ENCODE data around the gene C4B. TPM values are rescaled to one million over a fixed set of nuclear protein-coding genes. Genes with fewer than 3 reads are reported as not detected.
"Not testable (repeated sequence)": the region's sequence is repeated elsewhere in the genome, so short reads cannot be mapped to it uniquely, and the experiment has no call there.

Gene C4B
- total and polyA plus RNA-seq, 2 experiments from 2014 or later, result 68.9 to 80.0 TPM

DNA sequence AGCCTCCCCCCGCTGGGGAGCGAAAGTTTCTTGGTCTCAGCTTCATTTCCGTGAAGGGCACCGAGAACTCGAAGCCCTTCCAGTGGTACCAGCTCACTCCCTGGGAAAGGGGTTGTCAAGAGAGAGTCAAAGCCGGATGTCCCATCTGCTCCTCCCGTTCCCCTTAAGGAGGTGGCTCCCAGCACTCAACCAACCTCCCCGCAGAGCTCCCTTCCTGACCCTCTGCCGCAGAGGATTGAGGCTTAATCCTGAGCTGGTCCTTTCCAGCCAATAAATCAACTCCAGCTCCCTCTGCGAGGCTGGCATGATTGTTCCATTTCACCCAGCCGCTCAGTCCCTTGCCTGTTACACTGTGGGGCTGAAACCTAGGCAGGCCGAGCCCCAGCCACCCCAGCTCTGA lies 6.0 kb upstream of the C4B start:
- not testable (repeated sequence) for H3K4me2 ChIP-seq

DNA sequence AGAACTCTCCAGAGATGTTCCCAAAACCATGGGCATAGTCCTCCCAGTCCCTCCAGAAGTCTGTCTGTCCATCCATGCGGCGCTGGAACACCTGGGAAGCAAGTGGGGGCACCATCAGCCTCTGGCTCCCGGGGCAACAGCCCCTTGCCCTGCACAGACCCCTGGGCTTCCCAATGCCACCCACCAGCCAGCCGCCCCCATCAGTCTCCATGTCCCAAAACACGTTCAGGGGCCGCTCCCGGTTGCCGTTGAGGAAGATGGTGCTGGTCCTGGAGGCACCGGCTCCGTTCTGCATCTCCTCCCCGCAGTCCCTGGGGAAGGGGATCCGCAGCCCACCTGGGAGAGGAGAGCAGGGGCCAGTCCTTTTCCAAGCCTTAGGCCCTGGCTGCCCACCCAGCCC lies 5.1 kb upstream of the C4B start:
- not testable (repeated sequence) for H3K27ac ChIP-seq; DNase-seq (ENCODE audit: low spot score)
- 84% methylated on average over 7 of the region's 12 CpGs for WGBS (ENCODE audit: low lambda C conversion rate, missing lambda C conversion rate)

More for the DNA sequence above, 6.0 kb upstream of the C4B start:
- H2AFZ ChIP-seq; DNase-seq (ENCODE audit: low spot score); H3K9me2 ChIP-seq (replicated peaks; ENCODE audit: insufficient read depth); H3K27me3 ChIP-seq; H4K20me1 ChIP-seq (ENCODE audit: insufficient read depth, poor library complexity, severe bottlenecking); H3K4me1 ChIP-seq (ENCODE audit: insufficient read depth); H3K79me2 ChIP-seq; H3K4me3 ChIP-seq; H3K36me3 ChIP-seq (replicated peaks; ENCODE audit: insufficient read depth, low read depth); H3K27ac ChIP-seq; H3K9me3 ChIP-seq (ENCODE audit: low read depth): not testable (repeated sequence)
- WGBS (ENCODE audit: low lambda C conversion rate, missing lambda C conversion rate), result 64% methylated on average over 8 of the region's 12 CpGs

DNA sequence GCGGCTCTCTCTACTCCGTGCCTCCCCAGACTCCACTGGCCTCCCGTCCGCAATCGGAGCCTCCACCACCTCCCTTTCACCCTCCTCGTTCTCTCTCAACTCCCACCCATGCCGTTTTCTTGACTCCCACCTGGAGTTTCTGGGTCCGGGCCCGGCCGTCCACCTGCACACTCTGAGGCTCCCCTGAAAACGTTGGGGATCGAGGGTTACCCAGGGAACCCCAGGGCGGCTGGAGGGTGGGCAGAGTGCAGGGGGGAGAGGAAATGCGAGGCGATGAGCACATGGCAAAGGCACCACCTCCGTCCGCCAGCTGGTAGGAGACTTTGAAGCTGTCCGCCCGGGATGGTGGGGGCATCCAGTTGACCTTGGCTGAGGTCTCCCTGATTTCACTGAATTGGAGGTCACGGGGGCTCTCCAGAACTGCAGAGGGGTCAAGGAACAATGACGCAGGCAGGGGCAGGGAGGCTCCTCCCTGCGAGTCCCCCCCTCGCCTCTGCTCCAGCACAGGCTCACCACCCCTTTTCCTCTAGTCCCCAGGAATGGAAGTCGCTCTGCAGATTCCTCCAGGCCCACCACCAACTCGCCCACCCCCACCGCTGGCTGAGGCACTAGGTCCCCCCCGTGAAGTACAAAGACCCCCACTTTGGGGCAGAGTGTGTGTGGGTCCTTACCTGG lies 3.6 kb upstream of the C4B start:
- H3K9me2 ChIP-seq (replicated peaks; ENCODE audit: insufficient read depth); H4K20me1 ChIP-seq (ENCODE audit: insufficient read depth, poor library complexity, severe bottlenecking); DNase-seq (ENCODE audit: low spot score); H3K4me3 ChIP-seq; H3K36me3 ChIP-seq (replicated peaks; ENCODE audit: insufficient read depth, low read depth); H2AFZ ChIP-seq; H3K27me3 ChIP-seq; H3K79me2 ChIP-seq; H3K4me2 ChIP-seq; H3K9me3 ChIP-seq (ENCODE audit: low read depth); H3K4me1 ChIP-seq (ENCODE audit: insufficient read depth); H3K27ac ChIP-seq: not testable (repeated sequence)
- 84% methylated on average over 12 of the region's 27 CpGs for WGBS (ENCODE audit: low lambda C conversion rate, missing lambda C conversion rate)

More for the DNA sequence above, 5.1 kb upstream of the C4B start:
- not testable (repeated sequence) for H3K4me1 ChIP-seq (ENCODE audit: insufficient read depth); H3K9me3 ChIP-seq (ENCODE audit: low read depth); H2AFZ ChIP-seq; H3K36me3 ChIP-seq (replicated peaks; ENCODE audit: insufficient read depth, low read depth); H3K9me2 ChIP-seq (replicated peaks; ENCODE audit: insufficient read depth); H3K79me2 ChIP-seq; H3K4me3 ChIP-seq; H3K4me2 ChIP-seq; H4K20me1 ChIP-seq (ENCODE audit: insufficient read depth, poor library complexity, severe bottlenecking); H3K27me3 ChIP-seq

DNA sequence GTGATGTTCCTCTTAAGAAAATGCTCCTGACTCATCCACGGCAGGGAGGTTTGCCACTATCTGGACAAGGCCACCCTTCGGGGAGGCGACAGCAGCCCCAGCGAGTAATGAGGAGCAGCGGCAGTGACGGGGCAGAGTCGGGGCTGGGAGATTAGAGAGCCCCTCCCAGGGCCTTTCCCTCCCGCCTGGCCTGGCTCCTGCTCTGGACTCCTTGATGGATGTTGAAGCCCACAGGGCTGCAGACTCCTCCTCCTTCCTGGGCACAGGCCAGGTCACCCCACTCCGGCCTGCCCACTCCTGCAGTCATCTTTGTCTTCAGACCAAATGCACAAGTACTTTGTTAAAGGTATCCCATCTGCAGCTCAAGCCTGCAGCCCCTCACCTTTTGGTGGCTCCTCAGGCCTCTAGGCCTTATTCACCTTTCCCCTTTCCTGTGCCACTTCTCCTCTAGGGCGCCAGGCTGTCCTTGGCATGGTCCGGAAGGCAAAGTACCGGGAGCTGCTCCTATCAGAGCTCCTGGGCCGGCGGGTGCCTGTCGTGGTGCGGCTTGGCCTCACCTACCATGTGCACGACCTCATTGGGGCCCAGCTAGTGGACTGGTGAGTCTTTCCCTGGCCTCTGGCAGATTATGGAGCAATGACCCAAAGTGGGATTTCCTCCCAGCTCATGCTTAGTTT lies 1.5 kb upstream of the C4B start:
- H3K27ac ChIP-seq; H3K9me2 ChIP-seq (replicated peaks; ENCODE audit: insufficient read depth); H3K4me3 ChIP-seq; H3K9me3 ChIP-seq (ENCODE audit: low read depth); DNase-seq (ENCODE audit: low spot score); H3K79me2 ChIP-seq; H3K27me3 ChIP-seq; H3K4me2 ChIP-seq; H3K36me3 ChIP-seq (replicated peaks; ENCODE audit: insufficient read depth, low read depth); H3K4me1 ChIP-seq (ENCODE audit: insufficient read depth); H2AFZ ChIP-seq; H4K20me1 ChIP-seq (ENCODE audit: insufficient read depth, poor library complexity, severe bottlenecking): not testable (repeated sequence)
- 81% methylated on average over 17 of the region's 17 CpGs for WGBS (ENCODE audit: low lambda C conversion rate, missing lambda C conversion rate)

DNA sequence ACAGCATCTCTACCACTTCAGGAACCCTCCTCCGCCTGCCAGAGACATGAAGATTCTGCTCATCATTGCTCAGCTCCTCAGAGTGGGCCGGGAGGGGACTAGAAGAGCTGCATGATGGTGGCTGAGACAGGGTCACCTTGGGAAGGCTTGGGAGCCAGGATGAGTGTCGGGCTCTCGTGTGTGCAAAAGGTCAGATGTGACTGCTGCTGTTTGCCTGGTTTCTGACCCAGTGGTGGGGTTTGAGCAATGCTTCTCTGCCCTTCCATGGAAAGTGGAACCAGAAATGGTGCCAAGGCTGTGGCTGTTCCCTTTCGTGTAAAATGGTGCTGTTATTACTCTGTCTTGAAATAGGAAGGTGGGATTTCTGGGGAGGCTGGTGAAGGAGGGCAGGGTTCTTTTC lies 857 bp upstream of the C4B start:
- WGBS (ENCODE audit: low lambda C conversion rate, missing lambda C conversion rate), result no CpG with 5 or more reads among the region's 5 CpGs
- not testable (repeated sequence) for H3K4me3 ChIP-seq

DNA sequence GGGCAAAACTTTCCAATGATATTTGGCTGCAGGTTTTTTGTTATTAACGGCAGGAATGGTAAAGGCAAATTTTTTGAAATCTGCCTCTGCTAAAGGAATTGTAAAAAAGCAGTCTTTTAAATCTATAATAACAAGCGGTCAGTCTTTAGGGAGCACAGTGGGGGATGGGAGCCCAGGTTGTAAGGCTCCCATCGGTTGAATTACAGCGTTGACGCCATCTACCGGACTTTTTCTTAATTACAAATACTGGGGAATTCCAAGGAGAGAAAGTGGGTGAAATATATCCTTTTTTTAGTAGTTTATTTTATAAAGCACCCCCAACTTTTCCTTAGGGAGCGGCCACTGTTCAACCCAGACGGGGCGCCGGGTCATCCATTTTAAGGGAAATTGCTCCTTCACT lies 7.5 kb downstream of the C4B start:
- H3K27me3 ChIP-seq; H3K4me2 ChIP-seq; H3K9me2 ChIP-seq (replicated peaks; ENCODE audit: insufficient read depth); H3K4me3 ChIP-seq; H4K20me1 ChIP-seq (ENCODE audit: insufficient read depth, poor library complexity, severe bottlenecking); DNase-seq (ENCODE audit: low spot score); H3K79me2 ChIP-seq; H3K9me3 ChIP-seq (ENCODE audit: low read depth); H3K36me3 ChIP-seq (replicated peaks; ENCODE audit: insufficient read depth, low read depth); H2AFZ ChIP-seq; H3K27ac ChIP-seq; H3K4me1 ChIP-seq (ENCODE audit: insufficient read depth): not testable (repeated sequence)
- no CpG with 5 or more reads among the region's 10 CpGs for WGBS (ENCODE audit: low lambda C conversion rate, missing lambda C conversion rate)

More for the DNA sequence above, 857 bp upstream of the C4B start:
- H2AFZ ChIP-seq; H3K79me2 ChIP-seq; H3K4me1 ChIP-seq (ENCODE audit: insufficient read depth); H3K27me3 ChIP-seq; H3K9me3 ChIP-seq (ENCODE audit: low read depth); H3K4me2 ChIP-seq; DNase-seq (ENCODE audit: low spot score); H3K36me3 ChIP-seq (replicated peaks; ENCODE audit: insufficient read depth, low read depth); H3K9me2 ChIP-seq (replicated peaks; ENCODE audit: insufficient read depth); H4K20me1 ChIP-seq (ENCODE audit: insufficient read depth, poor library complexity, severe bottlenecking); H3K27ac ChIP-seq: not testable (repeated sequence)

DNA sequence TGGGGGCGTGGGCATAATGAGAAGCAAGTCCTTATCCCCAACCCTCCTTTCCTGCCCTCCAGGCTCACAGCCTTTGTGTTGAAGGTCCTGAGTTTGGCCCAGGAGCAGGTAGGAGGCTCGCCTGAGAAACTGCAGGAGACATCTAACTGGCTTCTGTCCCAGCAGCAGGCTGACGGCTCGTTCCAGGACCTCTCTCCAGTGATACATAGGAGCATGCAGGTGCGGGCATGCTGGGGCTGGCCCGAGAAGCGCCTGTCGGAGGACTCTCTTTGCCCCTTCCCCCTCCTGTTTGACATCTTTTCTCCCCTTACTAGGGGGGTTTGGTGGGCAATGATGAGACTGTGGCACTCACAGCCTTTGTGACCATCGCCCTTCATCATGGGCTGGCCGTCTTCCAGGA lies 14.0 kb downstream of the C4B start:
- H3K9me3 ChIP-seq (ENCODE audit: low read depth); H3K79me2 ChIP-seq; H3K4me2 ChIP-seq; H3K27ac ChIP-seq; H3K9me2 ChIP-seq (replicated peaks; ENCODE audit: insufficient read depth); H3K27me3 ChIP-seq; H3K36me3 ChIP-seq (replicated peaks; ENCODE audit: insufficient read depth, low read depth); H2AFZ ChIP-seq; H3K4me1 ChIP-seq (ENCODE audit: insufficient read depth); H3K4me3 ChIP-seq; DNase-seq (ENCODE audit: low spot score); H4K20me1 ChIP-seq (ENCODE audit: insufficient read depth, poor library complexity, severe bottlenecking): not testable (repeated sequence)
- 90% methylated on average over 7 of the region's 10 CpGs for WGBS (ENCODE audit: low lambda C conversion rate, missing lambda C conversion rate)

DNA sequence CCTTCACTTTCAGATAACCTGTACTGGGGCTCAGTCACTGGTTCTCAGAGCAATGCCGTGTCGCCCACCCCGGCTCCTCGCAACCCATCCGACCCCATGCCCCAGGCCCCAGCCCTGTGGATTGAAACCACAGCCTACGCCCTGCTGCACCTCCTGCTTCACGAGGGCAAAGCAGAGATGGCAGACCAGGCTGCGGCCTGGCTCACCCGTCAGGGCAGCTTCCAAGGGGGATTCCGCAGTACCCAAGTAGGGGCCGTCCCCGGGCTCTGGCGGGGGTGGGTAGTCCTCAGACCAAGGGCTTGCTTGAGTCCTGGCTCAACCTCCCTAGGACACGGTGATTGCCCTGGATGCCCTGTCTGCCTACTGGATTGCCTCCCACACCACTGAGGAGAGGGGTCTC lies 15.0 kb downstream of the C4B start:
- WGBS (ENCODE audit: low lambda C conversion rate, missing lambda C conversion rate), result 92% methylated on average over 7 of the region's 14 CpGs
- not testable (repeated sequence) for DNase-seq (ENCODE audit: low spot score); H3K27ac ChIP-seq; H4K20me1 ChIP-seq (ENCODE audit: insufficient read depth, poor library complexity, severe bottlenecking); H3K4me3 ChIP-seq; H3K36me3 ChIP-seq (replicated peaks; ENCODE audit: insufficient read depth, low read depth); H3K9me2 ChIP-seq (replicated peaks; ENCODE audit: insufficient read depth); H3K9me3 ChIP-seq (ENCODE audit: low read depth); H3K4me1 ChIP-seq (ENCODE audit: insufficient read depth); H3K27me3 ChIP-seq; H3K79me2 ChIP-seq; H3K4me2 ChIP-seq; H2AFZ ChIP-seq

DNA sequence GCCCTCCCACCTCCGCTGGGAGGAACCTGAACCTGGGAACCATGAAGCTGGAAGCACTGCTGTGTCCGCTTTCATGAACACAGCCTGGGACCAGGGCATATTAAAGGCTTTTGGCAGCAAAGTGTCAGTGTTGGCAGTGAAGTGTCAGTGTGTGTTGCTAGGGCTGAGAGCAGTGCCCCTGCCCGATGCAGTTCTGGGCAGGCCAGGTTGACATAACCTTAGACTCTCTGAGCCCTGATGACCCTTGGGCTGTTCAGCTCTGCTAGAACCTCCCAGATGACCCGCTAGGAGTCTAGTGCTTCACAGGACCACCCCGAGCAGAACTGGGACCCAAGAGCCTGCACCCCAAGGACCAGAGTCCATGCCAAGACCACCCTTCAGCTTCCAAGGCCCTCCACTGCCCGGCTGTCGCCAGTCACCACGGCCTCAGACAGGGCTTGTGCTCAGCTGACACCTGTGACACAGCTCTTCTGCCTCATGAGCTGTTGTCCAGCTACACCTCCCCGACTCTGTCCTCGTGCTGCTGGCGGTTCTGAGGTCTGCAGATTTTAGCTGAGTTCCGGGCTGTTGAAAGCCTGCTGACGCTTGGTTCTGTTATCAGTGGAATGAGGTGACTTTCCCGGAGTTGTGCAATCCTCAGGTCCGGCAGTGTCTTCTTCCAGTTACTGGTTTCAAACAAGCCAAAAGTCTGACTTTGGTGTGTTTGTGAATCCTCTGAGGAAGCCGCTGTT lies 20.9 kb downstream of the C4B start:
- H3K36me3 ChIP-seq (replicated peaks; ENCODE audit: insufficient read depth, low read depth); H4K20me1 ChIP-seq (ENCODE audit: insufficient read depth, poor library complexity, severe bottlenecking); H3K4me3 ChIP-seq; H3K4me1 ChIP-seq (ENCODE audit: insufficient read depth); H3K79me2 ChIP-seq; H3K27ac ChIP-seq; DNase-seq (ENCODE audit: low spot score); H3K4me2 ChIP-seq; H3K27me3 ChIP-seq; H3K9me2 ChIP-seq (replicated peaks; ENCODE audit: insufficient read depth); H3K9me3 ChIP-seq (ENCODE audit: low read depth); H2AFZ ChIP-seq: not testable (repeated sequence)
- WGBS (ENCODE audit: low lambda C conversion rate, missing lambda C conversion rate), result no CpG with 5 or more reads among the region's 16 CpGs
